WERI-Rb-1 (cell line): ENCODE data around the gene AP3S2.

ENCODE experiments used
- DNase-seq: peaks from one replicate; pipeline ENCODE4 v3.0.0-alpha.2; 2020
- H3K27ac ChIP-seq: fragments of 250-450 bp; sonication (Bioruptor Pico); 2 replicates; pipeline ENCODE4 v1.5.1; 2020; ENCODE audit warnings: mild to moderate bottlenecking, moderate library complexity
- H3K27me3 ChIP-seq: fragments of 250-450 bp; sonication (Bioruptor Pico); 2 replicates; pipeline ENCODE4 v1.5.1; 2021; ENCODE audit warnings: mild to moderate bottlenecking, low read depth, moderate library complexity; ENCODE audit not compliant: insufficient read depth, severe bottlenecking
- H3K36me3 ChIP-seq: fragments of 250-450 bp; sonication (Bioruptor Pico); 2 replicates; pipeline ENCODE4 v1.5.1; 2020; ENCODE audit warnings: mild to moderate bottlenecking, moderate library complexity
- H3K4me3 ChIP-seq: 2 replicates; pipeline ENCODE4 v1.5.1; 2011; ENCODE audit warnings: low read depth, mild to moderate bottlenecking, control low read depth, low read length
- H3K9me3 ChIP-seq: fragments of 250-450 bp; sonication (Bioruptor Pico); 2 replicates; pipeline ENCODE4 v1.5.1; 2021; ENCODE audit warnings: mild to moderate bottlenecking, moderate library complexity; ENCODE audit not compliant: severe bottlenecking
- TF ChIP-seq, protein P1 (sequence below): IDR thresholded peaks from 2 replicates; pipeline ENCODE4 v1.5.1; 2011; ENCODE audit warnings: low read depth, mild to moderate bottlenecking, control low read depth, inconsistent platforms, low read length

The AP3S2 gene

DNA sequence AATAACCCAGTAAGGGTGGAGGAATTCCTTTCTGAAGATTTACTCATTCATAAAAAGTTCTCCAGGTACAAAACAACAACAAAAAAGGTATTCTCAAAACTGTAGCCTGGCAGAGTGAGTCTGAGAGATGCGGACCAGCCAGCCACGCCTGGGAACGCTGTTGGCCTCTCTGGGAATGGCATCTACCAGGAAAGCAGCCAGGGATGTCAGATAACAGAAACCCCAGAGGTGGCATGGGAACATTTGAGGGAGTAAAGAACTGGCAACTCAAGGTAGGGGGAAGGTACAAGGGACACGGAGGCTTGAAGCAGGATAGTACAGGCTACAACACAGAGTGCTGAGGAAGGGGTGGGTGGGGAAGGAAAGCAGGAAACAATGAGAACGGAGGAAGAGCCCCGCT lies 7.1 kb upstream of the AP3S2 start:
- no peaks in the 10 kb centered on the region for H3K9me3 ChIP-seq
- H3K27ac ChIP-seq, result no peak overlapping the region
- H3K27me3 ChIP-seq, result no peaks in the 10 kb centered on the region
- no peak for DNase-seq
- TF ChIP-seq, protein P1, sequence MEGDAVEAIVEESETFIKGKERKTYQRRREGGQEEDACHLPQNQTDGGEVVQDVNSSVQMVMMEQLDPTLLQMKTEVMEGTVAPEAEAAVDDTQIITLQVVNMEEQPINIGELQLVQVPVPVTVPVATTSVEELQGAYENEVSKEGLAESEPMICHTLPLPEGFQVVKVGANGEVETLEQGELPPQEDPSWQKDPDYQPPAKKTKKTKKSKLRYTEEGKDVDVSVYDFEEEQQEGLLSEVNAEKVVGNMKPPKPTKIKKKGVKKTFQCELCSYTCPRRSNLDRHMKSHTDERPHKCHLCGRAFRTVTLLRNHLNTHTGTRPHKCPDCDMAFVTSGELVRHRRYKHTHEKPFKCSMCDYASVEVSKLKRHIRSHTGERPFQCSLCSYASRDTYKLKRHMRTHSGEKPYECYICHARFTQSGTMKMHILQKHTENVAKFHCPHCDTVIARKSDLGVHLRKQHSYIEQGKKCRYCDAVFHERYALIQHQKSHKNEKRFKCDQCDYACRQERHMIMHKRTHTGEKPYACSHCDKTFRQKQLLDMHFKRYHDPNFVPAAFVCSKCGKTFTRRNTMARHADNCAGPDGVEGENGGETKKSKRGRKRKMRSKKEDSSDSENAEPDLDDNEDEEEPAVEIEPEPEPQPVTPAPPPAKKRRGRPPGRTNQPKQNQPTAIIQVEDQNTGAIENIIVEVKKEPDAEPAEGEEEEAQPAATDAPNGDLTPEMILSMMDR, result no peak
- no peak overlapping the region for H3K4me3 ChIP-seq
- peaks cover 3% of the 10 kb centered on the region for H3K36me3 ChIP-seq

DNA sequence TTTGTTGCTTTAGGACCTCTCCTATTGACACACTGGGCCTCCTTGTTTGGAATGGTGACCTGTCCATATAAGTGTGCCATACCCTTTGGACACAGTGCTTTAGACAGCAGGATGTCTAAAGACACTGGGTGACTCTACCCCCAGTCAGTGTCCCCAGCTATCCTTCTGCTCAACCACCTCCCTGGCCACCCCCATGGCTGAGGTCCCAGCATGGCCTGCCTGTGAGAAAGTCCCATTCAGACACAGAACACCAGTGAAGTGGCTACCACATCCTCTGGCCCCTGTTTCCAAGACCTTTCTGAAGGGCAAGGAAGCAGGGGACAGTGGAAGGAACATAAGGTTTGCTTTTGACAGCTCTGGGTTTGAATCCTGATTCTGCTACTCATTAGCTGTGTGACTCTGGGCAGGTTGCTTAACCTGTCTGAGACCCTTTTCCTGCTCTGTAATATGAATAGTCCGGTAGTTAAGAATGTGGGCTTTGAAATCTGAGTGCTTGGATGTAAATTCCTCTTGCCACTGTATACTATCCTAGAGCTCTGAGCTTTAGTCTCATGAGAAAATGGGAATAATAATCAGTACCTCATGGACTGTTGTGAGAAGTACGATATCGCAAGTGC lies 6.3 kb upstream of the AP3S2 start:
- H3K36me3 ChIP-seq, result peaks cover 3% of the 10 kb centered on the region
- H3K27me3 ChIP-seq, result no peaks in the 10 kb centered on the region
- H3K27ac ChIP-seq, result no peak overlapping the region

DNA sequence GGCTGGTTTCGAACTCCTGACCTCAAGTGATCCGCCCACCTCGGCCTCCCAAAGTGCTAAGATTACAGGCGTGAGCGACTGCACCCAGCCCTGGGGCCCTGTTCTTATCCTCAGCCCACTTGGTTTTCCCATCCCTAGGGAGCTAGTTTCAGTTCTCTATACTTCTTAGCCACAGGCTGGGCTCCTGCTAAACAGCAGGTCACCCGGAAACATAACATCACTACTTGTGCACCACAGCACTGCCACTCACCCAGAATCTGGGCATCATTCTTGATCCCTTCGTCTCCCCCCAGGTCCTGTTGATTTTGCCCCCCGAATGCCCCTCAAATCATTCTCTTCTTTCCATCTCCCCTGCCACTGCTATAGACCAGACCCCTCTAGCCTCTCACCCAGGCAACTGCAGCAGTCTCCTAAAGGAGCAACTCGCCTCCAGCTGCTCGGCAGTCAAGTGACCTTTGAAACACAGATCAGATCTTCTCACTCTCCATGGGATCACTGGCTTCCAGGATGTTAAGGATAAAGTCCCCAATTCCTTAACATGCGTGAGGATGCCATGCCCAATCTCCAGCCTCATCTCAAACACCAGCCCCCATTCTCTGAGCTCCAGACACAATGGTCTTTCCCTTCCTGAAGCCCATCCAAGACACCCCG lies 5.6 kb upstream of the AP3S2 start:
- Histone ChIP-seq H3K9me3 (no peaks in the 10 kb centered on the region), H3K4me3 (no peak overlapping the region), H3K27me3 (no peaks in the 10 kb centered on the region), H3K27ac (no peak overlapping the region), H3K36me3 (peaks cover 3% of the 10 kb centered on the region)
- no peak for DNase-seq
- TF ChIP-seq, protein P1, result no peak

More for the DNA sequence above, 6.3 kb upstream of the AP3S2 start:
- no peaks in the 10 kb centered on the region for H3K9me3 ChIP-seq
- no peak for DNase-seq
- H3K4me3 ChIP-seq, result no peak overlapping the region
- TF ChIP-seq, protein P1, result no peak

DNA sequence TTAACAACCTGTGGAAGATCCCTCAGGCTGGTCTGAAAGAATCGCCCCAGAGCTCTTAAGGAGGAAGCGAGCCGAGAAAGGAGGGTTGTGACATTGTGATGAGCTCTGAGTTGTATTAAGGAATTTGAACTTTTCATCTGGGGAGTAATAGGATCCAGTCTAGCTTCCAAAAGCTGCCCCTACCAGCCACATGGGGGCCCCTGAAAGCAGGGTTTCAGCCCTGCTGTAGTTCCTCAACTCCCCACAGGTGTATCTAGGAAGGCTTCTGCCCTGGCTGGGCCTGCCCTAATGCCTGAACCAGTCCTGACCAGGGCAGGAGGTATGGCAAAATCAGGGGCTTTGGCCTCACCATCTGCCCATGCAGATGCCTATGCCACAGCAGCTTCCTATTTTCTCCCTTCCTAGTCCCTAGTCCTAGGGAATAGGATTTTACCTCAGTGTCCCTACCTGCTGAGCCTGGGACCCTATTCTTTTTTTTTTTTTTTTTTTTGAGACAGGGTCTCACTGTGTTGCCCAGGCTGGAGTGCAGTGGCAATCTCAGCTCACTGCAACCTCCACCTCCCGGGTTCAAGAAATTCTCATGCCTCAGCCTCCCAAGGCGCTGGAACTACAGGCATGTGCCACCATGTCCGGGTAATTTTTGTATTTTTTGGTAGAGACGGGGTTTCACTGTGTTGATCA lies 5.0 kb upstream of the AP3S2 start:
- peak; percentile 74 for DNase-seq
- TF ChIP-seq, protein P1, result peak; percentile 87
- H3K27ac ChIP-seq, result no peak overlapping the region

DNA sequence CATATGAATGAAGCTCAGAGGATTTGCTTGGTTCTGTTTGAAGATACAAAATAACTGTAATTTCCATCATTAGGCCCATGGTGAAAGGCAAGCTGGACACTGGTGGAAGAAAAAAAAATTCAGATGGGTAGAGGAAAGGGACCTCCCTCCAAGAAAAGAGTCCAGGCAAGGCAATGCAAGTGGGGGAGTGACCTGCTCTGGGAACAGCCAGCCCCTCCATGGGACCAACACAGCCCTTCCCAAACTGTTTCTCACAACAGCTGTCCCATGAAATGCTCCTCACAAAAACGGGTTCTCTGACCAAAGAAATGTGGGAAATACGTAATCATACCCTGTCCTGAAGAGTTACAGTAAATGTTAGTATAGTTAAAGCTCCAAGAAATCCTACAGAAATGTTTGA lies 4.4 kb upstream of the AP3S2 start:
- DNase-seq, result no peak
- Histone ChIP-seq H3K27ac (no peak overlapping the region), H3K9me3 (no peaks in the 10 kb centered on the region), H3K27me3 (no peaks in the 10 kb centered on the region), H3K36me3 (peaks cover 3% of the 10 kb centered on the region), H3K4me3 (no peak overlapping the region)
- TF ChIP-seq, protein P1, result no peak

More for the DNA sequence above, 5.0 kb upstream of the AP3S2 start:
- H3K27me3 ChIP-seq, result no peaks in the 10 kb centered on the region
- H3K4me3 ChIP-seq, result no peak overlapping the region
- H3K9me3 ChIP-seq, result no peaks in the 10 kb centered on the region
- peaks cover 3% of the 10 kb centered on the region for H3K36me3 ChIP-seq
